Amygdala (tissue), 56 donors: ENCODE measurements around the gene ARF1.

Experiments used
- DNase-seq, 56 donors: peaks; one replicate each; lab custom pipeline; 2025; lab: John Stamatoyannopoulos, UW

ARF1 gene

DNA sequence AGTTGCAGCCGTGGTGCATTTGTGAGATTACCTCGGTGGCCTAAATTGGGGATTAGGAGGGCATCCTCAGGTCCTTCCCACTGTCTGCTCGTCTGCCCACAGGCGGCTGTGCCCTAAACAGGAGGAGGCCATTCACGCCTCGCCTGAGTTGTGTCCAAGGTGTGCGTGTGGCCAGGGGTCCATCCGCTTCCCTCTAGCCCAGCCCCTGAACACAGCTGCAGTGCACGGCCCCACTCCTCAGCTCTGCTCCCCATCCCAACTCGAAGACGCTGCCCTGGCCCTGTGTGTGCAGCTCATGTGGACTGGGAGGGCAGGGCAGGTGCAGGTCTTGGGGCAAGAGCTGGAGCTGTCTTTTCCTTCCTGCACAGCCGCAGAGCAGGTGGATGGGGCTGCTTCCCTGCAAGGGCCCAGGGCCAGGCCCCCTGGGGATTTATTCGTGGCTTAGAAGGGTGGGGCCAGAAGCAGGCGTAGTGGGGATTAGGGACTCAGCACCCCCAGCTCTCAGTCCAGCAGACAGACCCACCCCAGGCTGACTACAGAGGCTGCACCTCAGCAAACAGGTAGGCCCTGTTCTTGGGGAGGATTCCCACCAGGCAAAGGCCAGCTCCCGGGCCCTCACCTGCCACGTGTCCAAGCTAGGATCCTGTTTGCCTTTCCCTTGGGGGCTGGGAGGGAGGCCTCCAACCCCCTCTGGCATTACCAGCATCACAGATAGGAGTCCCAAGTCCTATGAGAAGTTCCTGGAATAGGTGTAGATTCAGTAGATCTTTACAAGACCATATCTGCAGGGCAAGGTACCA lies 61.9 kb downstream of the ARF1 start:
- no peak for DNase-seq

DNA sequence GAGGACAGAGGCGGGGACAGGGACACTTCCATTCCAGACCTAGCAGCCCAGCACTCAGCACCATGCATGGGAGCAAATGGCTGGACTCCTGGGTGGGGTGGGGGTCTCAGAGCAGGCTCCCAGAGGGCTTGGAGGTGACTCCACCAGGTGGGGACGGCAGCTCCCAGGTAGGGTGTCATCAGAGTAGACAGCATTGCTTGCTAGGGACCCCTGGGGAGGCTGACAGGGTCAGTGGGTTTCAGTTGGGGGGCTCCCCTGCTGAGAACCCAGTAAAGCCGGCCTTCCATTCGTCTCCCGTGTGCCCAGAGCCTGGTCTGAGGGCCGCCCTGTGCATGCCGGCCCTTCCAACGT lies 62.5 kb downstream of the ARF1 start:
- no peak for DNase-seq

DNA sequence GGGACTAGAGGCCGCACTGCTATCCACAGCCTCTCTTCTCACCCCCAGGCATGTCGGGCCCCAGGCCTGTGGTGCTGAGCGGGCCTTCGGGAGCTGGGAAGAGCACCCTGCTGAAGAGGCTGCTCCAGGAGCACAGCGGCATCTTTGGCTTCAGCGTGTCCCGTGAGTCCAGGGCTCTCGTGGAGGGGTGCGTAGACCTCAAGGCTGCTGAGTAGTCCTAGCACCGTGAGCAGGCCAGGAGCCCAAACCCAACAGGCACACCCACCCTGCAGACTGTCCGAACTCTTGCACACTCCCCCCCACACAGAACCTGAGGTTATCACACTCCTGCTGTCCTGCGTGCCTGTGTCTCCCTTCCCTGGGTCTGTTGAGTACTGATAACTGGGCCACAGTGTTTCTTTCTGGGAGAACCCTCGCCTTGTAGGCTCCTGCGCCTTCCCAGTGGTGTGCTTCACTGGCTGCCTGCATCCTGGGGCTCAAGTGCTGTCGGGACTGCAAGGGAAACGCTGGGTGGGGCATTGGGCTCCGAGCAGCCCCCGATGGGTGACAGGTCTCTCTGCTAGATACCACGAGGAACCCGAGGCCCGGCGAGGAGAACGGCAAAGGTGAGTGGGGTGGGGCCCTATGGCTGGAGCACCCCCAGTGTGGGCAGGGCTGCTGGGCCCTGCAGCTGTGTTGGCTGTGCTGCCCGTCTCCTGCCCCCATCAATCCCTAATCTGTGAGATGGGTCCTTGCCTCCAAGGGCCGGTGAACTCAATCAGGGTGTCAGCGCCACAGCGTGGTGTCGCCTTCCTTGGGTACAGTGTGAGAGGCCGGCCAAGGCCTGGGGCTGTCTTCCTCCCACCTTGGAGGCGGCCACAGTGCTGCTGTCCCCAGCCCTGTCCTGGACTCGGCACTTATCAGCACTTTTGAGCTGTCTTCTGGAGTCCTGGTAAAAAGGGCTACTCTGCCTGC lies 63.2 kb downstream of the ARF1 start:
- DNase-seq: no peak

DNA sequence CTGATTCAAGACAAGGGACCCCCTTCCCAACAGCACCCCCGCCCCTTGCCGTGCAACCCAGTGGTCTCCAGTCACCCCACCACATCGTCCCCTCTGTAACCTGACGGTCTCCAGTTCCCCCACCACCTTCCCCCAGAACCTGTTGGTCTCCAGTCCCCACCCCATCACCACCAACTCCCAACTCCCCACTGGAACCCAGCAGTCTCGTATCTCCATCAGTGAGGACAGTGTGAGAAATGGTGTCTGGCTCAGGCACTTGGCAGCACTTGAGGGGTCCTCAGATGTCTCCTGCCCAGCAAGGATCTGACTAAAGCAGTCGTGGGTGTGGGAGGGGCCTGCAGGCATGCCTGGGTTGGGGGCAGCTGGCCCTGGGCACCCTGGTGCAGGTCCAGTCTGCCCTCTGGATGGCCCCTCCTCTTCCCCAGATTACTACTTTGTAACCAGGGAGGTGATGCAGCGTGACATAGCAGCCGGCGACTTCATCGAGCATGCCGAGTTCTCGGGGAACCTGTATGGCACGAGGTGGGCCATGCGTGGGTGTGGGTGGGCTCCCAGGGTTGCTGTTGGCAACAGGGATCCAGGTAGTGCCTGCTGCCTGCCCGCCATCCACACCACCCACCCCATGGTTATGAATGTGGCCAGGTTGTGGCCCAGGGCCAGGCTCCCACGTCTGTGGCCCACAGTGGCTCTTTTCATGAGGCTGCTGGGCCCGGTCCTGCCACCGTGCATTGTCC lies 64.1 kb downstream of the ARF1 start:
- no peak for DNase-seq

DNA sequence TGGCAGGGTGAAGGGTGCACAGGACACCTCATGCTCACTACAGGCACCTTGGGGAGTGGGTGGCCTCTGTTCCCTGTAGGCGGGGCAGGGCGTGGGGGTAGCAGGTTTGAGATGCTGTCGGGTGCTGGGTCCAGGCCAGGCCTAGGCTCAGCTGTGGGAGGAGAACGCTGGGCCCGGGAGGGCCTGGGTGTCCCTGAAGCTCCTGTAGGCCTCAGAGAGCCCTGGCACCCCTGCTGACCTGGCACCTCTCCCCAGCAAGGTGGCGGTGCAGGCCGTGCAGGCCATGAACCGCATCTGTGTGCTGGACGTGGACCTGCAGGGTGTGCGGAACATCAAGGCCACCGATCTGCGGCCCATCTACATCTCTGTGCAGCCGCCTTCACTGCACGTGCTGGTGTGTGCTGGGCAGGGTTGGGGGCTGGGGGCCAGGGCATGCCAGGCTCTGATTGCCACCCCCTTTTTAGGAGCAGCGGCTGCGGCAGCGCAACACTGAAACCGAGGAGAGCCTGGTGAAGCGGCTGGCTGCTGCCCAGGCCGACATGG lies 64.7 kb downstream of the ARF1 start:
- no peak for DNase-seq

DNA sequence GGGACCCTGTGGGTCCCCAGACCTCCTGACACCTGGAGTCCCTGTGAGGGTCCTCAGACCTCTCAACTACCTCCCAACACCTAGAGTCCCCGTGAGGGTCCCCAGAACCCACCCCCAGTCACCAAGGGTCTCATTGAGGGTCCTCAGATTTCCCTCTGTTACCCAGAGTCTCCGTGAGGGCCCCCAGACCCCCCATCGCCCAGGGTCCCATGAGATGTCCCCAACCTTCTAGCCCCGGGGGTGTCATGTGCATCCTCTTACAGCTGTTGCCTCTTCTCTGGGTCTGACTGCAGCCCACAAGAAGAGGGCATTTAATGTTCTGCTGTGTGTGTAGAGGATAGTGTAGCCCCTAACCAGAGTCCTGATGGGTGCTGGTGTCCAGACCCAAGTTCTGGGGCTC lies 65.3 kb downstream of the ARF1 start:
- no peak for DNase-seq

DNA sequence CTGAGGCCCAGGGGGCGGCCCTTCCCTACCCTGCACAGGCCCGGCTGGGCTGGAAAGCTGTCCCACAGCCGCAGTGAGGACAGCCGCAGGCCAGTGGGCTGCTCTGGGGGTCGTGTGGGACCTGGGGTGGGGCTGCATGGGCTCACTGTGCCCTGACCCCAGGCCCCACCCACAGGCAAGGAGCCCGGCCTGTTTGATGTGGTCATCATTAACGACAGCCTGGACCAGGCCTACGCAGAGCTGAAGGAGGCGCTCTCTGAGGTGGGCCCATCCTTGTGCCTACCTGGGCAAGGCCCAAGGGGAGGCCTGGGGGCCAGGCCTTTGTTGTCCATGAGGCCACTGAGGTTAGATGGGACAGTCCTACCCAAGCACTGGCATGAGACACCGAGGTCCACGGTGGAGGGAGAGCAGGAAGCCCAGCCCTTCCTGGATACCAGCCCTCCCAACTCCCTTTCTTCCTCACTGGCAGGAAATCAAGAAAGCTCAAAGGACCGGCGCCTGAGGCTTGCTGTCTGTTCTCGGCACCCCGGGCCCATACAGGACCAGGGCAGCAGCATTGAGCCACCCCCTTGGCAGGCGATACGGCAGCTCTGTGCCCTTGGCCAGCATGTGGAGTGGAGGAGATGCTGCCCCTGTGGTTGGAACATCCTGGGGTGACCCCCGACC lies 65.8 kb downstream of the ARF1 start:
- DNase-seq: peak in 12 of 56 donors; percentile 8 to 65 (median 30)
